Measurements from ENCODE around the gene RNF14. TPM values are rescaled to one million over a fixed set of nuclear protein-coding genes. Genes with fewer than 3 reads are reported as not detected.

Gene RNF14
- total and polyA plus RNA-seq, 2 donors (not counting 1 experiment from before 2014, with no cell fraction given) = 10.5 to 26.6 TPM

- peaks cover 26 to 29% of the 10 kb centered on the region in 2 donors for H3K4me1 ChIP-seq (ENCODE audit: control insufficient read depth in 2 of 2, insufficient read depth in 2 of 2, low read length in 2 of 2)
- WGBS (ENCODE audit: insufficient coverage) = 87% methylated on average over 4 of the region's 5 CpGs
- peaks cover 39% of the 10 kb centered on the region for H3K4me1 Mint-ChIP-seq
These were observed 49.0 kb downstream of the RNF14 start for GRCh38 chr5:142017832-142018427.

More at GRCh38 chr5:142017832-142018427, 49.0 kb downstream of the RNF14 start:
- no peak overlapping the region for H3K4me2 ChIP-seq (replicated peaks; ENCODE audit: low read depth, low read length, poor library complexity, severe bottlenecking)
- H3K4me3 Mint-ChIP-seq = no peak overlapping the region
- ChIA-PET POLR2A (no interaction called here), CTCF (interaction anchor here (0.8 to 3.5 kb wide), 5 partner anchors 9 to 125 kb away, joined by 3 to 14 read pairs (median 3); partner anchors contain the start of gene RNF14)
- no peak overlapping the region for H3K27ac ChIP-seq (ENCODE audit: low read length in 2 of 2)
- no peak overlapping the region for H2AFZ ChIP-seq (ENCODE audit: insufficient read depth, low read depth, low read length, poor library complexity, severe bottlenecking)
- H3K27me3 Mint-ChIP-seq = peaks cover 31% of the 10 kb centered on the region
- H3K36me3 ChIP-seq (replicated peaks in 1 of 2; ENCODE audit: control extremely low read depth in 1 of 2, control insufficient read depth in 1 of 2, extremely low read depth in 1 of 2, insufficient read depth in 2 of 2, low read length in 1 of 2) = no peaks in the 10 kb centered on the region
- no peak overlapping the region for H3K9ac ChIP-seq (ENCODE audit: low read length)
- H3K9me3 Mint-ChIP-seq (ENCODE audit: insufficient read depth) = peaks cover 6% of the 10 kb centered on the region
- TF ChIP-seq EZH2 (IDR thresholded peaks at IDR 0.05; ENCODE audit: borderline replicate concordance, insufficient read depth, low read depth, low read length, poor library complexity, severe bottlenecking) = no peak
- TF ChIP-seq CTCF (IDR thresholded peaks at IDR 0.05) = no peak
- H3K27ac Mint-ChIP-seq = no peak overlapping the region
- intact Hi-C loops (cut with micrococcal nuclease) = loop anchor here (10.0 kb wide), 2 partner anchors 337 to 693 kb away; partner anchors contain the start of gene TAF7
- peaks cover 5 to 7% (median 6%) of the 10 kb centered on the region in 3 donors for H3K9me3 ChIP-seq (ENCODE audit: control extremely low read depth in 1 of 3, control insufficient read depth in 2 of 3, insufficient read depth in 1 of 3, low read length in 2 of 3)
- H3K4me3 ChIP-seq (ENCODE audit: control extremely low read depth in 1 of 5, extremely low read depth in 1 of 5, insufficient read depth in 1 of 5, low read depth in 2 of 5, low read length in 4 of 5) = no peak overlapping the region
- H3K79me2 ChIP-seq (ENCODE audit: control insufficient read depth, insufficient read depth, low read length) = no peaks in the 10 kb centered on the region
- ATAC-seq (ENCODE audit: low read depth) = no peak
- no peak for DNase-seq
- no peaks in the 10 kb centered on the region for H4K20me1 ChIP-seq (ENCODE audit: control insufficient read depth, insufficient read depth, low read length, poor library complexity, severe bottlenecking)
- H3K27me3 ChIP-seq (replicated peaks in 1 of 4; ENCODE audit: control extremely low read depth in 1 of 4, control insufficient read depth in 3 of 4, insufficient read depth in 4 of 4, low read length in 3 of 4) = peaks cover 0 to 9% (median 3%) of the 10 kb centered on the region in 4 experiments

All from B cell (primary cell).